ENCODE data around the gene KDM2B.

The KDM2B gene

DNA sequence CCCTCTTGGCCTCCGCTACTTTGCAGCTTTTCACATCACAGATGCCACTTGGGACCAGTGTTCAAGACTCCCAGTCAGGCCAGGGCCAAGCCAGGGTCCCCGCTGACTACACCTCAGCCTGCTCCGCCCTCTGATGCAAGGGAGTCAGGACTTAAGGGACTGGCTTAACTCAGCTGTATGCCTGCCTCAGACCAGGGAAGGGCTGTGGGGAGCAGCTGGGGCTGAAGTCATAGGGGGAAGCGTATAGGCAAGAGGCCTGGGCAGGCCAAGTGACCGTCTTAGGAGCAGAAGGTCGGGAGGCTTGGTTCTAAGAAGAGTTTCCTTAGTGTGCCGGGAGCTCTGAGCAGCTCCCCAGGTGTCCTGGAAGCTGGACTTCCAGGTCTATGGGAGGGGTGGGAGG, 21.9 kb downstream of the KDM2B start:
- no peak for DNase-seq

DNA sequence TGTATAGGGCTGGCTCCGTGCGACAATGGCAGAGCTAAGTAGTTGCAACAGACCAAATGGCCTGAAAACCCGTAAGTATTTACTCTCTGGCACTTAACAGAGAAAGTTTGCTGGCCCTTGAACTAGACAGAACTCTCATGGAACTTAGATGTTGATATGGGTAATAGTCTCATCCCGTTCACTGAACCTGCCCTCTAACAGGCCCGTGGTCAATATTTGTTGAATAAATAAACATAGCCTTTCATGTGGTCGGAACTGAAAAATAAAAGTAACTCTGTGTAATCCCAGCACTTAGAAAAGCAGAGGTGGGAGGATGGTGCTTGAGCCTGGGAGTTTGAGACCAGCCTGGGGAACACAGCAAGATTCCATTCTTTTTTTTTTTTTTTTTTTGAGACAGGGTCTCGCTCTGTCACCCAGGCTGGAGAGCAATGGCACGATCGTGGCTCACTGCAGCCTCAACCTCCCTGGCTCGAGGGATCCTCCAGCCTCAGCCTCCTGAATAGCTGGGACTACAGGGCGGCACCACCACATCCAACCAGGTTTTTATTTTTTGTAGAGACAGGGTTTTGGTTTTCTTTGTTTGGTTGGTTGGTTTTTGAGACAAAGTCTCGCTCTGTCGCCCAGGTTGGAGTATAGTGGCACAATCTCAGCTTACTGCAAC, 29.7 kb downstream of the KDM2B start:
- DNase-seq: no peak

DNA sequence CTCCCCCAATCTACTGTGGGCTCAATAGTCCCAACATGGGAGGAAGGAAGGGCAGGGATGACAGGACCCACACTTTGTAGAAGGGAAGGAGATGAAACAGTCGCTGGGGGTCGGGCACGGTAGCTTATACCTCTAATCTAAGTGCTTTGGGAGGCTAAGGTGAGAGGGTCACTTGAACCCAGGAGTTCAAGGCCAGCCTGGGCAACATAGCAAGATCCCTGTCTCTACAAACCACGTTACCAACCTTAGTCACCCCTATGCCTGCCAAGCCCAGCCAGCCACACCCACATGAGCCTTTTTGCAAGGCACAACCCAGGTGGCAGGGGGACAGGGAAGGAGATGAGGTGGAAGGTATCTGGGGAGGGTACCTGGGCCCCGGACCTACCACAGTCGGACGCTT, 31.7 kb downstream of the KDM2B start:
- DNase-seq: no peak

DNA sequence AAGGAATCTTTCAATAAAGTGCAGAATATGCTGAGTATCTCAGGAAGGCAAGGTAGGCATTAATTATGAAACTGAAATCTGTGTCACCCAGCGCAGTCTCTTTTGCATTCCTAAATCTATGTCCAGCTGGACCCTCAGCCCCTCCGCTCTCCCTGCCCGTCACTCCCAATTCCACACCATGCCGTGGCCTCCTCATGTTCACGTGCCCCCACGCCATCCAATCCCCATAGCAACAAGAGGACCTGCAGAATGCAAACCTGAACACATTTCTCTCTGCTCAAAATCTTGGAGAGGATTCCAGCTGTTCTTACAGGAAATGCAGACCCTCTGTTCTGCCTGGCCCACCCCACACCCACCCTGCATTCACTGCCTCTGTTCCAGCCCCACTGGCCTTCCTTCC, 35.3 kb downstream of the KDM2B start:
- DNase-seq: no peak

DNA sequence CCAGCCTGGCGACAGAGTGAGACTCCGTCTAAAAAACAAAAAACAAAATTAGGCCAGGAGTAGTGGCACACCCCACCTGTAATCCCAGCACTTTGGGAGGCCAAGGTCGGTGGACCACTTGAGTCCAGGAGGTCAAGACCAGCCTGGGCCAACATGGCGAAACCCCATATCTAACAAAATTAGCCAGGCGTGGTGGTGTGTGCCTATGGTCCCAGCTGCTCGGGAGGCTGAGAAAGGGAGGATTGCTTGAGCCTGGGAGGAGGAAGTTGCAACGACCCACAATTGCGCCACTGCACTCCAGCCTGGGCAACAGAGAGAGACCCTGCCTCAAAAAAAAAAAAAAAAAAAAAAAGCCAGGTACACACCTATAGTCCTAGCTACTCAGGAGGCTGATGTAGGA, 37.0 kb downstream of the KDM2B start:
- DNase-seq: no peak

DNA sequence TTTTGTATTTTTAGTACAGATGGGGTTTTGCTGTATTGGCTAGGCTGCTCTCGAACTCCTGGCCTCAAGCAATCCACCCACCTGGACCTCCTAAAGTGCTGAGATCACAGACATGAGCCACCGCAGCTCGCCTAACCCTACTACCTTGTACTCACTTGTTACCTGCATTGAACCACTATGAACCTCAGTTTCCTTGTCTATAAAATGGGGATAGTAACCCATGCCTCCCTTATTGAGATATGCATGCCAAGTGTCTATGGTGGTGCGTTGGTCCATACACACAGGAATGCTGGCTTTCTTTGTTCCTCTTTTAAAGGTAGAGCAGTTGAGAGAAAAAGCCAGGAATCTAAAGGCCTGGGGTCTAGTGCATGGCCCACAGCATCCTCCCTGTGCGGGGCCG, 40.9 kb downstream of the KDM2B start:
- DNase-seq: no peak

DNA sequence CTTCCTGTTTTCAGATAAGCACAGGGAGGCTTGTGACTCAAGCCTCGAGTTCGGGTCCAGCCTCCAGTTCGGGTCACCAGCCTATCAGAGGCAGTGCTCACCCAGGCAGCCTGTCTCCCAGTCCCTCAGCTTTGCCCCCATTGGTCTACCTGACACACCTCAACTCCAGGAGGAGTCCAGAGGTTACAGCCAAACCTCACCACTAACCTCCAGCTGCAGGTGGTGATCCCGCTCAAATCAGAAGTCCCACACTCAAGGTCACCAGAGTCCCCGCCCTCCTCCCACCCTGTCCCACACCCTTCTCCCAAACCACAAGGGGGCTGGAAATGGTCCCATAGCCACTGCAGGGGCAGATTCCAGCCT, 42.1 kb downstream of the KDM2B start:
- DNase-seq: no peak

DNA sequence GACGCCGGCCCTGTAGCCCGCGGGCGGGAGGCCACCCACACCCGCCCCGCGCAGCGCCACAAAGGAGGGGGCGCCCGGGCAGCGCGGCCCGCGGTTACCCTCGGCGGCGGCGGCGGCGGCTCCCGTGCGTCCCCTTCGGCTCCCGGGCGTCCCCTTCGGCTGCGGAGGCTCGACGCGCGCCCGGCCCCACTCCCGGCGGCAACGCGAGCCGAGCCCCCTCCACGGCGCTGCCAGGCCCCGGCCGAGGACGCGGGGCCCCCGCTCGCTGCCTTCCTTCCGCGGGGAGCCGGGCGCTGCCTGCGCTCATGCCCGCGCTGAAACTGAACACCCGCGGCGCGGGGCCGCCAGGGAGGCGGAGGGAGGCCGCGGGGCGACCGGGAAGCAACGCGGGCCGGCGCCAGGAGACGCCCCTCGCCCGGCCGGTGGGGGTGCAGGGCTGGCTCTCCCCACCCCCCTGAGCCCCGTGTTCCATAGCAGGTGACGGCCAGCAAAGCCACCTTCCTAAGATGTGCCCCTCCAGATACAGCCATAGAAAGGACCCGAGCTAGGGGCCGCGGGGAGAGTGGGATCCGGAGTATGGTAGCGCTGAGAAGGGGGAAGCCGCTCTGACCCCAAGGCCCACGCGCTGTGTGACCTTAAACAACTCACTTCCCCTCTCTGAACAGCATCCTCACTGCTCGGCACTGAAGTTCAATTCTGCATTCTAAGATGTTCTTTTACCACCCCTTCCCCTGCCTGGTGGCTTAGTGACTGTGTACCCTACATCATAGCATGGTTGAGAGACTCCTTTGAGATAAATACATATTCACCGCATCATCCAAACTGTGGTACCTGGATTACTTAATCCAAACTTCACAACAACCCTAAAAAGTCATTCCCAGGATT, 42.8 kb downstream of the KDM2B start:
- no peak for DNase-seq

DNA sequence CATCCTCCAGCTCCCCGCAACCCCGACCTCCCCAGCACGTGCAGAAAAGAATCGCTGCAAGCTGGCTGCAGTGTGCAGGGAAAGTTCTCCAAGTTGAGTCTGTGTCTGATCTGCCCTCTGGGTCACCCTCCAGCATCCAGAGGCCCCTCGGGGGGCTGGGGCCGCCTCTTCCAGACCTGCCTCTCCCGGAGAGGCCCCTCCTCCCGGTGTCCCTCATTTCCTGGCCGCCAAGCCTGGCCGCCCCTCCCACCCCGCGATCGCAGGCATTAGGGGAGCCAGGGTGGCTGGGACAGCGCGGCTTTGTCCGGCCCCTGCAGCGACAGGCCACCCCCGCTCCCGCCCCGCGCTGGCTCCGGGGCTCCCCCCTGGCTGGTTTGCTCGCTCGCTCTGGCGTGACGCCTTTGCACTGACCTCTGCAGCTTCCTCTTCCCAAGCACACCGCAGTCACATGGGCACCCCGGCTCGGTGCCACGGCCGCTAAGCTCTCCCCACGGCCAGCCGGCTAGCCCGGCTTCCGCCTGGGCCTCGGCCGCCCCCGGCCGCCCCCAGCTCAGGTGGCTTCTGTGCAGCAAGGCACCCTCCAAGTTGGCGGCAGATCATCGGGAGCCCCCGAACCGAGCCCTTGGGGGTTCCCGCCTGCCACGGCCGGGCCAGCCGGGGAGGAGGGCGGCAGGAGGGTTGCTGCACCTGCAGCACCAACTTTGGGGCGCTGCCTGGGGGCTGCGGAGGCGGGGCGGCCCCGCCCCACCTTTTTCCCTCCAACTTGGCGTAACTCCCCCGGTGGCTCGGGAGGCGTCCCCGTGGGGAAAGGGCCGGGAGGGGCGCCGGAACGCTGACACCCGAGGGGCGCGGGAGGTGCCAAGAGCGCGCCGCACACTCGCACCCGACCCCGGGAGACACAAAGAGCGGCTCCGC, 43.7 kb downstream of the KDM2B start:
- peak; percentile 48 for DNase-seq

DNA sequence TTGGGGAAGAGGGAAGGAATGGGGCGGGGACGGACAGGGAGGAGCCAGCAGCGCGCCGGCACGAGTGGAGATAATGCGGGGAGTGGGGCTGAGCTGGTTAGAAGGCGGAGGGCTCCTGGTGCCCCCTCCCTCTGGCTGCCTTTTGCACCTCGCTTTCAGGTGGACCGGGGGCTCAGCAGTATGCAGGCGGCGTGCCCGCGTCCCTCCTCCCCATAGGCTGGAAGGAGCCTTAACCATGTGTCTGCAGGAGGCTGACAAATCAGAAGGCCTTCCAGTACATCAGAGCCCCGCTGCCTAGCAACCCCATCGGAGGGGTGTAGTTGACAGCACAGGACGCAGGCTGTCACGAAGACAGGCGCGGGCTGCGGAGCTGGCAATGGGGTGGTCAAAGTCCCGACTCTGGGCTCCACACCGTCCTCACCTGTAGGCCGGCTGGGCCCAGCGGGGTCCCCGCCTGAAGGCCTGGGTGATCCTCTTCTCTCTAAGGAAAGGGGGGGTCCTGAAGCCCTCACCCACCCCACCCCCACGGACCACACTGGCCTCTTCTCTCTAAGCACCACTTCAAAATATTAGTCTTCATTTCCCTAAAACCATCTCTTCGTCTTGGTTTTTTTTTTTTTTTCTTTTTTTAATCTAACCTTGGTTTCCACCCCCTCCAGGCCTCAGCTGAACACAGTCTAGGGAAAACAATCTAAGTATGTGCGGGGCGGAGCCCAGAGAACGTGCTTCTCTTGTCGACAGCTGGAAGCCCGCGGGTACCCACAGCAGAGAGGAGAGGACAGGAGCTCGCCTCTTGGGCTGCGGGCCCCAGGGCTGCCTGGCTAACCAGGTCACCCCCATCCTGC, 44.5 kb downstream of the KDM2B start:
- DNase-seq: peak; percentile 77

DNA sequence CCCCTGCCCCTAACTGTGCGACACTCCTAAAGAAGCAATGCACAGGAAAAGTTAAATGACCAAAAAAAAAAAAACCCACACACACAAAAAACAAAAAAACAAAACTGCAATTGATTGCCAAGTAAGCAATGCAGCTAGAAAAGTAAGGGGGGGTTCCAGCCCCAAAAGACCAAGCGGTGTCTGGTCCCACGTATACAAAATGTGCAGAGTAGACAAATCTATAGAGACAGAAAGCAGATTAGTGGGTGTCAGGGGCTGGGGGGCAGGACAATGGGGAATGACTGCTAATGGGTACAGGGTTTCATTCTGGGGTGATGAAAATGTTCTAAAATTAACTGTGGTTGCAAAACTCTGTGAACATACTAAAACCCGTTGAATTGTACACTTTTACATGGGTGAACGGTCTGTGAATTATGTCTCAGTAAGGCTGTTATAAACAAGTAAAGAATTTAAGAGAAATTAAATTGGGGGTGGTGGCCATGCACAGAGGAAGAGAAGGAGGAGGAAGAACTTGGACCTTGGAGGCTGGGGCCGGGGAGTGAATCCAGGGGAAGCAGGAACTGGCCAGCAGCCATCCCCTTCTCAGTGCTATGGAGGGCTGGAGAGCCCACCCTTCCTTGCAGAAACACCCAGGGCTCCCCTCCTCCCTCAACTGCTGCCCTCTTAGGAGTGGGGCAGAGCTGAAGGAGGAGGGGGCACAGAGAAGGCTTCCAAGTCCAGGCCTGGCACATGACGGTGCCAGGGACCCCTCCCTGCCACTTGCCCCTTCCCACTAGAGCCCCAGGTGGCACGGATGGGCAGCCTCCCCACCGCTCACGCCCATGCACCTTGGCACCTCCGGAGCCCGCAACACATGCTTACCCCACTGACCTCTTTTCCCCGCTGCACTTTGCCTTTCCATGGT, 45.4 kb downstream of the KDM2B start:
- no peak for DNase-seq

DNA sequence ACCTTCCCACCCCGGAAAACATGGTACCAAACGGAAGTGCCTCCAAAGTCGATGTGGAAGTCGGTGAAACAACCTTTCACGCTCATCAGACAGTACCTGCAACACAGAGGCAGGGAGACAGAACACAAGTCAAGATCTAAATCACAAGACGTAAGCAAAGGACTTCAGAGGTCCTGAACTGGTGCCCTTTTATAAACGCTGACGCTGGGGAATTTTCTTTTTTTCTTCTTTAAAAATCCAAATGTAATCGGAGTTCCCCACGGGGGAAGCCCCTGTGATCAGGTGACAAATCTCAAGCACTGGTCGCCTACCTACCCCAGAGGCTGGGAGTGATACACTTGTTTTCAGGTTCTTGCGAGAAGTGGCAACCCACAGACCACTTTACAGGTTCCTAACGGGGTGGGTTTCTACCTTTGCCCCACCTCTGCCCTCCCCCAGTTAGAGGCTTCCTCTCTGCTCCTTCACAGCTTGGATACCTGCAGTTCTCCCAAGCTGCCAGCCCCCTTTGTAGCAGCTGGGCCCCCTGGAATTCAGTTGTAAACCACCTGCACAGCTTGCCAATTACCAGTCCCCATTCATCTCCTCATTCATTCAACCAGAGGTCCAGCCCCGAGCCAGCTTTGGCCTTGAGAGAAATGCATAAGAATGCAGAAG, 46.2 kb downstream of the KDM2B start:
- DNase-seq: no peak

DNA sequence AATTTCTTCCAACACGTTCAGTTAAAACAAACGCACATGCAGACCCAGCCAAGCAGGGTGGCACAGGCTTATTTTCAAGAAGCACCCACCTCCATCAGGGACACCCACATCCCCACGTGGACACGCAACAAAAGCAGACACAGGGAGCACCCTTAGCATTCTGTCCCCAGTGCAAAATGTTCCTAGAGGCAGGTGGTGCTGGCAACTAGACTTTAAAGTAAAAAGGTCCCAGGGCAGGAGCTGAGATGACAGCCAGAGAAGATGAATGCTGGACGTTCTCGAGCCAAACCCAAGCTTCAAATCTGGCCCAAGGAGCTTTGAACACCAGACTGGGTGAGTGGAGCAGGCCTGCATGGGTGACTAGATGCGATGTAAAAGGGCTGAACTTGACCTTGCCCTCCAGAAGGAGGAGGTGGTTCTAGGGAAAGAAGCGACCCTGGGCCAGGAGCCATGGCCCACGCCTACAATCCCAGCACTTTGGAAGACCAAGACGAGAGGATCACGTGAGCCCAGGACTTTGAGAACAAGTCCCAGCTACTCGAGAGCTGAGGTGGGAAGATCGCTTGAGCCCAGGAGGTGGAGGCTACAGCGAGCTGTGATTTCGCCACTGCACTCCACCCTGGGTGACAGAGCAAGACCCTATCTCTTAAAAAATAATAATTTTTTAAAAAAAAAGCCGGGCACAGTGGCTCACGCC, 47.3 kb downstream of the KDM2B start:
- no peak for DNase-seq

DNA sequence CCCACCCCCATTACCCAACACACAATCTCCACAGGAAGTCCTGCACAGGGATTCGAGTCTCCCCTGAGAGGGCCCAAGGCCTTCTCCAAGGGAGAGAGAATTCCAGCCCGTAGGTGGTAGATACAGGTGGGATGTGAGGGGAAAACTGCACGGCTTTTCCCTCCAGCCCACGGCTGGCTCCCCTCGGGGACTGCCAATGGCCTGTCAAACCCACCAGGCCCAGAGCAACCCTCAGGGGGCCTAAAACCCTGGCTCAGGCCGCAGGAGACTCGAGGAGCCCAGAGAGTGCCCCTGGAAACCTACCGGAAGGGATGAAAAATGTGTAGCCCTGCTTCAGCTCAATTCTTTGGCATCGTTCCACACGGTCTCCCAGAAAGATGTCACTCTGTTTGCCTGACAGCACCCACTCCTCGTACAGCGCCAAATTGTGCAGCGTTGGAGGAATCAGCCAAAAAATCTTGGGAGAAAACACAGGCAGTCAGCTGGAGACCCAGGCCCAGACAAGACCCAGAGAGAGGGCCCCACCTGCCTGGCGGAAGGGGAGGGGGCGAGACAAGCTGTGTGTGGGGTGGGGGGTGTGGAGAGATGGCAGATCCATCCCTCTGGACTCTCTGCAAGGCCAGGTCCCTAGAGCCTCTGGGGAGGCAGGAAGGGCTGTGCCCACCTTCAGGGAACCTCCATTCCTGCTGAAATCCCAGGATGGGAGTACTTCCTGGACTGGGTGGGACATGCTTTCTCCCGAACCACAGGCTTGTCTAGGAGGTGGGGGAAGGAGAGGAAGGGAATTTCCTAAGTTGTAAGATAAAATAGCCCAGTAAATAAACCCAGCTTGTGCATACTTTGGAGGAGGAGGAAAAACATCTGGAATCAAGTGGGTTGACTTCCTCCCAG, 48.1 kb downstream of the KDM2B start:
- no peak for DNase-seq

DNA sequence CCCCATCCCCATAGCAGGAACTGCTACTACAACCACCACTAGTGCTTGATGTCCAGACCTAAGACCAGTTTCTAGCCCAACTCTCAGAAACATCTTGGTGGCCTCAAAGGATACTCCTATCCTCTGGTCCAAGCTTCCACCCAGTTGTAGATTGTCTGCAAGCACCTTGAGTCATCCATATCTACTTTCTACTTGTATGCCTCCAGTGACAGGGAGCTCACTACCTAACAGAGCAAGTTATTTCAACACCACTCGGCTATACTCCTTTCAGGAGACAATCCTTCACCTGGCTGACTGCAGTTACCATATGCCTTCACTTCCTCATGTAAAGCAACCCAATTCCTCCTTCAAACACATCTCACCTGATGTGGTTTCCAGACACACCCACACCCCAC, 49.5 kb downstream of the KDM2B start:
- no peak for DNase-seq

DNA sequence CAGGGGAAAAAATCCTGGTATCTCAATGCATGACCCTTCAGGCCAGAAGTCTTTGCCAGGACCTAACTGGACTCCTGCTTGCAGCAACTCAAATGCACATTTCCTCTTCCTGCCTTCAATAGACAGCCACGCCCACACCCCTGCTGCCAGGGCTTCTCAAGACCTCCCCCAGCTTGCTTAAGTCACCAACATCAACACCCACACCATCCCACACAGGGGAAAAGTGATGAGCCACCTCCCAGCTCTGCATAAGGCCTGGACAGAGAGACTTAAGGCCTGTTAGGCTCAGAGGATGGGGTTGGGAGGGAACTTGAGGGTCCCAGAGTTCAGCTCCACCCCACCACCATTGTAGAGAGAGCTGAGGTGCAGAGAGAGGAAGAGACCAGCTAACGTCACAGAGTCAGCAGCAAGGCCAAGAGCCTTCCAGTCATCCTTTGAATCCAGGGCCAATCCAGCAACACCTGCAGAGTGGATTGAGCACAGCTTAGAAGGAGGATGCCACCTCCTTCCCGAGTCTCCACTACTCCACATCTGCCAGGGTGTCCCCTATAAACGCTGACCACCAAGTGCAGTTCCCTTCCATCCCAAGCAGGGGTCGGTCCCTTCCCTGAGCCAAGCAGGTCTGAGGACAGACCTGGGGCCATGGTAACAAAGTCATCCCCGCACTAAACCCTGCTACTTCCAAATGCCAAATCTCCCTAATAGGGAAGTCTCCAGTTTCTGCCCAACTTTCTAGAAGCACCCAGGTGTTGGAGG, 50.0 kb downstream of the KDM2B start:
- DNase-seq: no peak

DNA sequence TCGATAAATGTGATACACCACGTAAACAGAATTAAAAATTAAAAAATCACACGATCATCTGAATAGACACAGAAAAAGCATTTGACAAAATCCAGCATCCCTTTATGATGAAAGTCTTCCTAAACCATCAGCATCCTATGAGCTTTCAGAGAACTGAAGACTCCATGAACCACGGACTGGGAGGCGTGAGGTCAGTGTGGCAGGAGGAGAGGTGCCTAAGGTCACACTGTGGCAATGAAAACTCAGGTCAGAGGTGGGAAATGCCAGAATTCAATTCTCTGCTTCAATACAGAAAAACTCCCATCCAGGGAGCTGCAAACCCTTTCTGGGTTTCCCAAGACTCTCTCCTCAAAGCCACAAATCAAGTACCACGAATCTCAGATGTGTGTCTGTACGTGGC, 51.6 kb downstream of the KDM2B start:
- no peak for DNase-seq

DNA sequence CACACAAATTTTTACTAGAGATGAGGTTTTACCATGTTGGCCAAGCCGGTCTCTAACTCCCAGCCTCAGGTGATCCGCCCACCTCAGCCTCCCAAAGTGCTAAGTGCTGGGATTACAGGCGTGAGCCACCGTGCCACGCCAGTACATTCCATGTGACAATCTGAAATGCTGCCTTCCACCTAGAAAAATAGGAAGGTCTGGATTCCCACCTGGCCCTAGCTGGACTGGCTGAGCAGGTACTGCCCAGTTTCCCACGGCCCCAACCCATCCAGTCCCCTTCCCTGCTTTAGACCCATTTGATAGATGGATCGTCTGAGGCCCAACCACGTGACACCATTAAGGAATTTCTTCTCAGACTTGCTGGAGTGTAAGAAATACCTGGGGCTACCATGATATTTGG, 55.4 kb downstream of the KDM2B start:
- no peak for DNase-seq

Data from NCI-H1092 (cell line).